GM12875 (cell line): ENCODE results near the gene BEGAIN.

ENCODE experiments used
- H3K4me3 ChIP-seq: one replicate; pipeline ENCODE4 v1.5.1; 2011; ENCODE audit warnings: low read depth, low read length, control low read depth
- TF ChIP-seq, protein P1 (sequence below): IDR thresholded peaks from 2 replicates; pipeline ENCODE4 v1.5.1; 2011; ENCODE audit warnings: low read depth, mild to moderate bottlenecking, control low read depth, inconsistent platforms, low read length, moderate library complexity, borderline replicate concordance; ENCODE audit not compliant: insufficient read depth

Gene BEGAIN

DNA sequence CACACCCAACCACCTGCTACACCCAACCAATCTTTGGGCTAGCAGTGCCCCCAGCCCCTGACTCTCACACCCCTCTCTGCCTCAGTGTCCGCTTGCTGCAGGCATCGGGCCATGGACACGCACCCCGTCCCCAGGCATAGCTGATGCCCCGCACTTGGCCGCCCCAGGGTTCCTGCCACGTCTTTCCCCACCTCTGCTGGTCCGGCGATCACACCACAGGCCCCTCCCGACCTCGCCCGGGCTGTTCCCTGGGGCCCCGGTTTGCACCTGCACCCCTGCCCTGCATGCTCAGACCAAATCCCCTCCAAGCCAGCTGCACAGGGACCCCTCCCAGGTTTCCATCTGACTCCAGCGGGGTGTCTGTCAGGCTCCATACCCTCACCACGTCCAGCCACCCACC lies 38.3 kb downstream of the BEGAIN start:
- TF ChIP-seq, protein P1, sequence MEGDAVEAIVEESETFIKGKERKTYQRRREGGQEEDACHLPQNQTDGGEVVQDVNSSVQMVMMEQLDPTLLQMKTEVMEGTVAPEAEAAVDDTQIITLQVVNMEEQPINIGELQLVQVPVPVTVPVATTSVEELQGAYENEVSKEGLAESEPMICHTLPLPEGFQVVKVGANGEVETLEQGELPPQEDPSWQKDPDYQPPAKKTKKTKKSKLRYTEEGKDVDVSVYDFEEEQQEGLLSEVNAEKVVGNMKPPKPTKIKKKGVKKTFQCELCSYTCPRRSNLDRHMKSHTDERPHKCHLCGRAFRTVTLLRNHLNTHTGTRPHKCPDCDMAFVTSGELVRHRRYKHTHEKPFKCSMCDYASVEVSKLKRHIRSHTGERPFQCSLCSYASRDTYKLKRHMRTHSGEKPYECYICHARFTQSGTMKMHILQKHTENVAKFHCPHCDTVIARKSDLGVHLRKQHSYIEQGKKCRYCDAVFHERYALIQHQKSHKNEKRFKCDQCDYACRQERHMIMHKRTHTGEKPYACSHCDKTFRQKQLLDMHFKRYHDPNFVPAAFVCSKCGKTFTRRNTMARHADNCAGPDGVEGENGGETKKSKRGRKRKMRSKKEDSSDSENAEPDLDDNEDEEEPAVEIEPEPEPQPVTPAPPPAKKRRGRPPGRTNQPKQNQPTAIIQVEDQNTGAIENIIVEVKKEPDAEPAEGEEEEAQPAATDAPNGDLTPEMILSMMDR, result no peak
- H3K4me3 ChIP-seq, result no peak overlapping the region

- no peak overlapping the region for H3K4me3 ChIP-seq
- TF ChIP-seq, protein P1, result no peak
Observed at GRCh38 chr14:100548295-100548655, 38.9 kb downstream of the BEGAIN start.

- no peak overlapping the region for H3K4me3 ChIP-seq
- TF ChIP-seq, protein P1, result no peak
Observed at GRCh38 chr14:100547633-100548294, 39.5 kb downstream of the BEGAIN start.

DNA sequence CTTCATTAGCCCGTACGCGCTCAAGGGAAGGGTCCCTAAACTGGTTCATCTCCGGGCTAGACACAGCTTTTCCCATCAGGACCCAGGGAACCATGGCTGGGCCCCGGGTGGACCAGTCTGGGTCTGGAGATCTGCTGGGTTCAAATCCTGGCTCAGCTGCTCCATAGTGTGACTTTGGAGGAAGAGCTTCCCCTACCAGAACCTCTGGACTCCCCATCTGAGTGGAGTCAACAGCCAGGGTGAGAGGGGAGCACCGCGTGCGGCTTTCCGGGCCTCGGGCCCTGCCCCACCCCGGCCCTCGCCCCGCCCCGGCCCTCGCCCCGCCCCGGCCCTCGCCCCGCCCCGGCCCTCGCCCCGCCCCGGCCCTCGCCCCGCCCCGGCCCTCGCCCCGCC lies 41.2 kb downstream of the BEGAIN start:
- TF ChIP-seq, protein P1, result no peak
- H3K4me3 ChIP-seq, result no peak overlapping the region

GRCh38 chr14:100545359-100545758 lies 41.9 kb downstream of the BEGAIN start:
- TF ChIP-seq, protein P1, result no peak
- no peak overlapping the region for H3K4me3 ChIP-seq

- TF ChIP-seq, protein P1, result no peak
- H3K4me3 ChIP-seq, result no peak overlapping the region
Observed at GRCh38 chr14:100544506-100545141, 42.6 kb downstream of the BEGAIN start.

GRCh38 chr14:100543471-100544455 lies 43.5 kb downstream of the BEGAIN start:
- TF ChIP-seq, protein P1, result no peak
- no peak overlapping the region for H3K4me3 ChIP-seq
